CD4-positive, alpha-beta memory T cell (primary cell): ENCODE results near the gene SHLD1. TPM values are rescaled to one million over a fixed set of nuclear protein-coding genes. Genes with fewer than 3 reads are reported as not detected.
"Not testable (repeated sequence)": the region's sequence is repeated elsewhere in the genome, so short reads cannot be mapped to it uniquely, and the experiment has no call there.

Source experiments
- CTCF ChIA-PET: fragments of 350-600 bp; sonication (Branson Sonifier 250); formaldehyde crosslinking; loops from one replicate; lab custom pipeline; 2021; ENCODE audit warnings: inconsistent platforms; ENCODE audit not compliant: partially characterized antibody; lab: Charles Lee
- POLR2A ChIA-PET: fragments of 350-600 bp; sonication (Branson Sonifier 250); formaldehyde crosslinking; loops from one replicate; lab custom pipeline; 2021; ENCODE audit not compliant: partially characterized antibody; lab: Charles Lee
- DNase-seq, 5 donors: peaks; one replicate each; pipeline versions ENCODE4 v3.0.0 to v3.0.0-alpha.2; 2020 to 2022; ENCODE audit warnings: mixed read lengths in 1 of 5
- H3K27ac ChIP-seq: one replicate; pipeline ENCODE4 v1.7.0; 2013; ENCODE audit warnings: low read depth, low read length
- H3K27me3 ChIP-seq: 2 replicates; pipeline ENCODE4 v1.7.0; 2013; ENCODE audit warnings: mild to moderate bottlenecking, low read length, moderate library complexity; ENCODE audit not compliant: insufficient read depth
- H3K36me3 ChIP-seq: 2 replicates; pipeline ENCODE4 v1.7.0; 2013; ENCODE audit warnings: mild to moderate bottlenecking, low read length, moderate library complexity; ENCODE audit not compliant: insufficient read depth
- H3K4me1 ChIP-seq: 2 replicates; pipeline ENCODE4 v1.7.0; 2013; ENCODE audit warnings: mild to moderate bottlenecking, low read length, moderate library complexity; ENCODE audit not compliant: insufficient read depth
- H3K4me3 ChIP-seq, 2 donors: one replicate each; pipeline ENCODE4 v1.7.0; 2013; ENCODE audit warnings: low read length in 2 of 2, mild to moderate bottlenecking in 1 of 2
- H3K9me3 ChIP-seq, 2 donors: one replicate each; pipeline ENCODE4 v1.7.0; 2013; ENCODE audit warnings: low read length in 2 of 2, control low read depth in 1 of 2; ENCODE audit not compliant: control insufficient read depth in 1 of 2
- H3K27ac Mint-ChIP-seq, 7 donors: one replicate each; pipeline ENCODE4 v1.8.0; 2020 to 2021; ENCODE audit warnings: mixed read lengths in 7 of 7, mild to moderate bottlenecking in 6 of 7, inconsistent platforms in 3 of 7, moderate library complexity in 3 of 7
- H3K27me3 Mint-ChIP-seq, 2 donors: one replicate each; pipeline ENCODE4 v1.8.0; 2020 to 2021; ENCODE audit warnings: mixed read lengths in 2 of 2
- H3K36me3 Mint-ChIP-seq, 2 donors: one replicate each; pipeline ENCODE4 v1.8.0; 2020 to 2021; ENCODE audit warnings: mixed read lengths in 2 of 2, inconsistent platforms in 1 of 2, mild to moderate bottlenecking in 1 of 2
- H3K4me1 Mint-ChIP-seq, 4 donors: one replicate each; pipeline ENCODE4 v1.8.0; 2020 to 2021; ENCODE audit warnings: mixed read lengths in 4 of 4, mild to moderate bottlenecking in 1 of 4
- H3K4me3 Mint-ChIP-seq, 8 donors: one replicate each; pipeline ENCODE4 v1.8.0; 2020 to 2021; ENCODE audit warnings: mixed read lengths in 8 of 8, mild to moderate bottlenecking in 7 of 8, moderate library complexity in 6 of 8, inconsistent platforms in 3 of 8
- H3K9me3 Mint-ChIP-seq, 8 donors: one replicate each; pipeline ENCODE4 v1.8.0; 2020 to 2021; ENCODE audit warnings: mixed read lengths in 8 of 8, mild to moderate bottlenecking in 5 of 8, inconsistent platforms in 3 of 8, moderate library complexity in 1 of 8
- intact Hi-C: fragments of 100-400 bp; cut with micrococcal nuclease; formaldehyde crosslinking; loops from one replicate; pipeline ENCODE4 v1.15.1; 2023
- polyA plus RNA-seq, 2 donors: library from polyadenylated mRNA; unstranded; fragments of 300-500 nt; fragmentation: Illumina TruSeq; gene quantifications; one replicate each; pipeline ENCODE4 v1.2.3, GENCODE V29; 2021
- total RNA-seq, 2 experiments: library from RNA; stranded (reverse); gene quantifications; one replicate each; pipeline ENCODE4 v1.2.3, GENCODE V29; 2021

The SHLD1 gene
- total and polyA plus RNA-seq, 4 experiments from 2014 or later, result 13.6 to 22.0 (median 18.2) TPM

DNA sequence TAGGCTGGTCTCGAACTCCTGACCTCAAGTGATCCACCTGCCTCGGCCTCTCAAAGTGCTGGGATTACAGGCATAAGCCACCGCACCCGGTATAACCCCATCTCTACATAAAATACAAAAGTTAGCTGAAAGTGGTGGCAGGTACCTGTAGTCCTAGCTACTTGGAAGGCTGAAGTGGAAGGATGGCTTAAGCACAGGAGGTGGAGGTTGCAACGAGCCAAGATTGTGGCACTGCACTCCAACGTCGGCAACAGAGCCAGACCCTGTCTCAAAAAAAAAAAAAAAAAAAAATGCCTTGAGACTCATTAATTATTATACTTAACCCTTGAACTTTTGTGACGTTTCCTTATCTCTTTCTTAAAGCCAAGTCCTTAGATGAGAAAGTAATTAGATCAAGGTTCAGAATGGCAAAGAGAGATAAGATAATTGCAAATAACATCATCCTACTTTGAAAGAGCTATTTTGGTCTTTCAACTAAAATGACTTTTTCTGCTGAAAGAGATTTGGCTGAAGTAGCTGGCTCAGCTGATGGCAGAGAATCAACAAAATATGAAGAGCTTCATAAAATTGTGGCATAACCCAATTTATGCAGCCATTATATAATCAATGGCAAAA lies 4.7 kb upstream of the SHLD1 start:
- no peak for DNase-seq
- Histone ChIP-seq H3K27ac (no peak overlapping the region), H3K9me3 (no peaks in the 10 kb centered on the region), H3K4me1 (no peaks in the 10 kb centered on the region), H3K36me3 (no peaks in the 10 kb centered on the region), H3K4me3 (no peak overlapping the region), H3K27me3 (no peaks in the 10 kb centered on the region)
- Mint-ChIP-seq H3K27me3 (no peaks in the 10 kb centered on the region), H3K4me3 (no peak overlapping the region), H3K4me1 (peaks cover 3 to 6% (median 5%) of the 10 kb centered on the region in 4 donors), H3K27ac (no peak overlapping the region), H3K36me3 (peaks cover 3 to 4% of the 10 kb centered on the region in 2 donors), H3K9me3 (peaks cover 0 to 3% (median 0%) of the 10 kb centered on the region in 8 donors)
- ChIA-PET POLR2A (no interaction called here), CTCF (interaction anchor here (0.7 to 1.5 kb wide), 2 partner anchors 31 to 81 kb away, joined by 3 read pairs; no protein-coding TSS in a partner anchor)
- intact Hi-C loops, result no loop called here

DNA sequence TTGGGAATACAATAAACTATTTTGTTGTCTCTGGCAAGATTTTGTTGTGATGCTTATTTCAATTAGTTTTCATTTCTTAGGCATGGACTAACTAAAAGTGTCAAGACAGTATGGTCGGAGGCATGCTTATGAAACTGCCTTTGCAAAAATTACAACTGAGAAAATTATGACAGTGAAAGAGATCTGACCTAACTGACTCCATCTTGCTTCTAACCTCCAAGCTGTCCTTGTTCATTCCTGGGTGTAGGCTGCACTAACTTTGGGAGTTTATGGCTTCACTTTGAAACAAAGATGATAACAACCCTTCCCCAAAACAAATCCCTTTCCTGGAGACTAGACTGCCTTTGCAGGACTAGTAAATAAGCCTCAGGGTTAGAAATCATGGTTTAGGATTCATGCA lies 4.1 kb upstream of the SHLD1 start:
- no peaks in the 10 kb centered on the region for H3K27me3 ChIP-seq
- DNase-seq, result no peak
- H3K4me3 ChIP-seq, result no peak overlapping the region
- H3K4me1 Mint-ChIP-seq, result peaks cover 5 to 11% (median 8%) of the 10 kb centered on the region in 4 donors
- H3K36me3 Mint-ChIP-seq, result peaks cover 3 to 4% of the 10 kb centered on the region in 2 donors
- no peak overlapping the region for H3K4me3 Mint-ChIP-seq
- H3K27ac Mint-ChIP-seq, result no peak overlapping the region
- no peaks in the 10 kb centered on the region for H3K27me3 Mint-ChIP-seq
- ChIA-PET POLR2A (no interaction called here), CTCF (interaction anchor here (0.7 to 1.5 kb wide), 2 partner anchors 31 to 81 kb away, joined by 3 read pairs; no protein-coding TSS in a partner anchor)
- H3K36me3 ChIP-seq, result no peaks in the 10 kb centered on the region
- peaks cover 4% of the 10 kb centered on the region for H3K4me1 ChIP-seq
- no peak overlapping the region for H3K27ac ChIP-seq
- intact Hi-C loops, result no loop called here
- peaks cover 0 to 3% (median 0%) of the 10 kb centered on the region in 8 donors for H3K9me3 Mint-ChIP-seq
- H3K9me3 ChIP-seq, result no peaks in the 10 kb centered on the region

DNA sequence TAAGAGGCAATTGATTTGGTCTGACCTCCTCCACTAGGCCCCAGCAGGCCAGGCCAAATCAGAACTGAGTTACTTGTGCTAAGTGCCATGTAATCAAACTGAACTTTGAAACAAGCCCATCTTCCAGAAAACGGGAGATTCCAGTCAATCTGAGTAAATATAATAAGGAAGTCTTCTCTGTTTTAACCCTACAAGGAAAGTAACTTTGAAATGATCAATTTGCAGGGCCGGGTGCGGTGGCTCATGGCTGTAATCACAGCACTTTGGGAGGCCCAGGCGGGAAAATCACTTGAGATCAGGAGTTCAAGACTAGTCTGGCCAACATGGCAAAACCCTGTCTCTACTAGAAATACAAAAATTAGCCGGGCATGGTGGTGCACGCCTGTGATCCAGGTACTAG lies 2.0 kb upstream of the SHLD1 start:
- Mint-ChIP-seq H3K9me3 (peaks cover 0 to 3% (median 0%) of the 10 kb centered on the region in 8 donors), H3K27me3 (no peaks in the 10 kb centered on the region), H3K36me3 (peaks cover 4 to 8% of the 10 kb centered on the region in 2 donors), H3K27ac (peak overlapping the region in 1 of 7 donors; percentile 72), H3K4me3 (no peak overlapping the region), H3K4me1 (peaks cover 10 to 23% (median 17%) of the 10 kb centered on the region in 4 donors)
- Histone ChIP-seq H3K36me3 (no peaks in the 10 kb centered on the region), H3K27me3 (no peaks in the 10 kb centered on the region), H3K9me3 (no peaks in the 10 kb centered on the region), H3K4me1 (peaks cover 21% of the 10 kb centered on the region), H3K27ac (no peak overlapping the region), H3K4me3 (no peak overlapping the region)
- DNase-seq, result no peak
- ChIA-PET POLR2A (no interaction called here), CTCF (no interaction called here)
- intact Hi-C loops, result no loop called here

DNA sequence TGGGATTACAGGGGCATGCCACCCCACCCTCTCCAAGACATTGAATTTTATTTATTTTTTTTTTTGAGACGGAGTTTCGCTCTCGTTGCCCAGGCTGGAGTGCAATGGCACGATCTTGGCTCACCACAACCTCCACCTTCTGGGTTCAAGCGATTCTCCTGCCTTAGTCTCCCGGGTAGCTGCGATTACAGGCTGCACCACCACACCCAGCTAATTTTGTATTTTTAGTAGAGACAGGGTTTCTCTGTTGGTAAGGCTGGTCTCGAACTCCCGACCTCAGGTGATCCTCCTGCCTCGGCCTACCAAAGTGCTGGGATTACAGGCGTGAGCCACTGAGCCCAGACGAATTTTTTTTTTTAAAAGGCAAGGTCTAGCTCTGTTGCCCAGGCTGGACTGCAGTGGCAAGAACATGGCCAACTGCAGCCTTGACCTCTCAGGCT lies 669 bp upstream of the SHLD1 start:
- intact Hi-C loops, H3K27me3 Mint-ChIP-seq, H3K4me3 ChIP-seq, H3K27me3 ChIP-seq, CTCF ChIA-PET, DNase-seq, H3K36me3 ChIP-seq, H3K27ac ChIP-seq, H3K9me3 Mint-ChIP-seq, H3K9me3 ChIP-seq: not testable (repeated sequence)
- POLR2A ChIA-PET, result interaction anchor here (1.1 to 2.9 kb wide), 3 partner anchors 11 to 145 kb away, joined by 3 to 41 read pairs (median 5); no protein-coding TSS in a partner anchor
- H3K4me1 Mint-ChIP-seq, result peaks cover 16 to 33% (median 22%) of the 10 kb centered on the region in 4 donors
- peaks cover 28% of the 10 kb centered on the region for H3K4me1 ChIP-seq
- H3K4me3 Mint-ChIP-seq, result peak overlapping the region in 3 of 8 donors; percentile 87 to 96 (median 95)
- H3K36me3 Mint-ChIP-seq, result peaks cover 8 to 11% of the 10 kb centered on the region in 2 donors
- H3K27ac Mint-ChIP-seq, result peak overlapping the region in 1 of 7 donors; percentile 98

DNA sequence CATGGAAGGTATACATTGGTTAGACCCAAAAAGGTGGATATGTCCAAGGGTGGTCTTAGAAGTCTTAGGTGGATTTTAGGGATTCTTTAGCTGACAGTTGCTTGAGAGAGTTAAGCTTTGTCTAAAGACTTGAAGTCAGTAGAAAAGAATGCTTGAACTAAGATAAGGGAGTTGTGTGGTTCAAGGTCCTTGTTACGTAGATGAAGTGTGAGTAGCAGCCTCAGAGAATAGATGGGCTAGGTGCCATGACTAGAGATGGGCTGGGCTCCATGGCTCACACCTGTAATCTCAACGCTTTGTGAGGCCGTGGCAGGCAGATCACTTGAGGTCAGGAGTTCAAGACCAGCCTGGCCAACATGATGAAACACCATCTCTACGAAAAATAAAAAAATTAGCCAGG lies 1.7 kb downstream of the SHLD1 start:
- peak overlapping the region in 4 of 7 donors; percentile 3 to 66 (median 28) for H3K27ac Mint-ChIP-seq
- no peak for DNase-seq
- Histone ChIP-seq H3K4me1 (peaks cover 28% of the 10 kb centered on the region), H3K27me3 (no peaks in the 10 kb centered on the region), H3K4me3 (no peak overlapping the region), H3K27ac (no peak overlapping the region), H3K36me3 (no peaks in the 10 kb centered on the region), H3K9me3 (no peaks in the 10 kb centered on the region)
- CTCF ChIA-PET, result interaction anchor here (0.6 to 3.0 kb wide), 6 partner anchors 36 to 222 kb away, joined by 3 to 13 read pairs (median 4); no protein-coding TSS in a partner anchor
- peaks cover 11 to 17% of the 10 kb centered on the region in 2 donors for H3K36me3 Mint-ChIP-seq
- H3K4me1 Mint-ChIP-seq, result peaks cover 22 to 45% (median 29%) of the 10 kb centered on the region in 4 donors
- peaks cover 0 to 3% (median 0%) of the 10 kb centered on the region in 8 donors for H3K9me3 Mint-ChIP-seq
- no peaks in the 10 kb centered on the region for H3K27me3 Mint-ChIP-seq
- POLR2A ChIA-PET, result interaction anchor here (0.9 to 2.9 kb wide), 5 partner anchors 14 to 38 kb away, joined by 3 to 41 read pairs (median 3); no protein-coding TSS in a partner anchor
- peak overlapping the region; percentile 31 to 100 (median 96) for H3K4me3 Mint-ChIP-seq
- intact Hi-C loops, result no loop called here

DNA sequence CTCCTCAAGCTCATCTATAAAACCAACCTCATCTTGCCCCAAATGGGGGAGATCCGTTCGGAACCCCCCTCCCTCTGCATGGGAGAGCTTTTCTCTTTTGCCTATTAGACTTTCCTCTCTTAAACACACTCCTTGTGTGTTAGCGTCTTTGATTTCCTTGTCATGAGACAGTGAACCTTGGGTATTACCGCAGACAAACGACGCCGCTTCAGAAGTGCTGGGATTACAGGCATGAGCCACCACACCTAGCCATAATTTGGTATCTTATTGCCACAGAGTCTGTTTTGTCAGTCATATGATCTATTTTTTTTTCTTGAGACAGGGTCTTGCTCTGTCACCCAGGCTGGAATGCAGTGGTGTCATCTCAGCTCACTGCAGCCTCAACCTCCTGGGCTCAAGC lies 3.6 kb downstream of the SHLD1 start:
- Histone ChIP-seq H3K27me3 (no peaks in the 10 kb centered on the region), H3K36me3 (no peaks in the 10 kb centered on the region), H3K4me3 (no peak overlapping the region), H3K9me3 (no peaks in the 10 kb centered on the region), H3K4me1 (peaks cover 28% of the 10 kb centered on the region), H3K27ac (no peak overlapping the region)
- POLR2A ChIA-PET, result no interaction called here
- CTCF ChIA-PET, result no interaction called here
- DNase-seq, result no peak
- Mint-ChIP-seq H3K27ac (peak overlapping the region in 4 of 7 donors; percentile 6 to 60 (median 59)), H3K36me3 (peaks cover 24 to 25% of the 10 kb centered on the region in 2 donors), H3K4me3 (peak overlapping the region in 2 of 8 donors; percentile 36 to 48), H3K9me3 (peaks cover 0 to 3% (median 0%) of the 10 kb centered on the region in 8 donors), H3K4me1 (peaks cover 28 to 49% (median 35%) of the 10 kb centered on the region in 4 donors), H3K27me3 (no peaks in the 10 kb centered on the region)
- intact Hi-C loops, result no loop called here

DNA sequence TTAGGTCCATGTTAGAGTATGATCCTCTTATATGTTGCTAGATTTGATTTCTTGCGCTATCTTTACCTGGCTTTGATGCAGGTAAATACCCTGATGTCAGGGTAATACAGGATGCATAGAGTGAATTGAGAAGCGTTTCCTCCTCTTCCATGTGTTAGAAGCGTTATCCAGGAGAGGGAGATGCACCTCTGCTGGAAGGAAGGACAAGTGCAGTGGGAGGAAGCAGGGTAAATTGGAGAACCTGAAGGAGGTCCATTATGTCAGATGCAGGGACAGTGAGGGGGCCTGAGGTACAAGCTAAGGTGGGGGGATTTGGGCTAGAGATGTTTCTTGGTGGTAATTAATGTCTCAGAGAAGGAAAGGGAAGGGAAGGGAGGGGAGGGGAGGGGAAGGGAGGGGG lies 7.7 kb downstream of the SHLD1 start:
- Histone ChIP-seq H3K9me3 (no peaks in the 10 kb centered on the region), H3K27ac (no peak overlapping the region), H3K4me3 (no peak overlapping the region), H3K36me3 (no peaks in the 10 kb centered on the region), H3K4me1 (peaks cover 14% of the 10 kb centered on the region), H3K27me3 (no peaks in the 10 kb centered on the region)
- H3K4me3 Mint-ChIP-seq, result no peak overlapping the region
- peaks cover 34 to 38% of the 10 kb centered on the region in 2 donors for H3K36me3 Mint-ChIP-seq
- DNase-seq, result no peak
- CTCF ChIA-PET, result no interaction called here
- intact Hi-C loops, result no loop called here
- no peaks in the 10 kb centered on the region for H3K27me3 Mint-ChIP-seq
- peaks cover 31 to 46% (median 33%) of the 10 kb centered on the region in 4 donors for H3K4me1 Mint-ChIP-seq
- H3K27ac Mint-ChIP-seq, result peak overlapping the region in 2 of 7 donors; percentile 52 to 70
- POLR2A ChIA-PET, result interaction anchor here (1.1 kb wide), 1 partner anchor 43 kb away, joined by 4 read pairs; no protein-coding TSS in a partner anchor
- H3K9me3 Mint-ChIP-seq, result no peaks in the 10 kb centered on the region
